ENCODE data around the gene ARAP2.

ARAP2 gene

DNA sequence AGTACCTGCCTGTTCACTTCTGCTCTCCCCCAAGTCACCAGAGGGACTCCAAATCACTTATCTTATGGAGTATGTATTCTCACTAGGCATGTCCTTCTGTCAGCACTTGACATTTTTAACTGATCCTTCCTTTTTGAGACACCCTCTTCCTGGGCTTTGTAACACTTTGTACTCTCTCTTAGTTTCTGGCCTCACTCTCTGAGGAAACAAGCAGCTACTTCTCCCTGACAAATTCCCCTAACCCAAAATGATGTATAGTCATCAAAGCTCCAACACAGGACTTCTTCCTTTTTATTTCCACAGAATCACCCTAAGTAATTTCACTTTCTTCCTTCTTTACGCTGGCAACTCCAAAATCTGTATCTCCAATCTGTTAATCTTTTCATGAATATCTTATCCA is 101.8 kb downstream of the ARAP2 start:
- Histone ChIP-seq H3K4me3 (ENCODE audit: low read length) (no peak overlapping the region), H3K9ac (ENCODE audit: low read depth, low read length) (no peak overlapping the region), H3K27me3 (ENCODE audit: insufficient read depth, low read length) (no peaks in the 10 kb centered on the region), H3K4me1 (ENCODE audit: insufficient read depth, low read length) (no peaks in the 10 kb centered on the region), H3K9me3 (ENCODE audit: insufficient read depth, low read depth, low read length) (no peaks in the 10 kb centered on the region), H3K27ac (ENCODE audit: low read depth, low read length) (no peak overlapping the region), H3K36me3 (ENCODE audit: insufficient read depth, low read length) (no peaks in the 10 kb centered on the region)
- WGBS, result 94% methylated on average over 1 of the region's 1 CpG

GRCh38 chr4:36141186-36141585 is 103.1 kb downstream of the ARAP2 start:
- no CpG with 5 or more reads among the region's 1 CpG for WGBS
- Histone ChIP-seq H3K27me3 (ENCODE audit: insufficient read depth, low read length) (no peaks in the 10 kb centered on the region), H3K9me3 (ENCODE audit: insufficient read depth, low read depth, low read length) (no peaks in the 10 kb centered on the region), H3K9ac (ENCODE audit: low read depth, low read length) (no peak overlapping the region), H3K4me1 (ENCODE audit: insufficient read depth, low read length) (no peaks in the 10 kb centered on the region), H3K4me3 (ENCODE audit: low read length) (no peak overlapping the region), H3K27ac (ENCODE audit: low read depth, low read length) (no peak overlapping the region), H3K36me3 (ENCODE audit: insufficient read depth, low read length) (no peaks in the 10 kb centered on the region)

DNA sequence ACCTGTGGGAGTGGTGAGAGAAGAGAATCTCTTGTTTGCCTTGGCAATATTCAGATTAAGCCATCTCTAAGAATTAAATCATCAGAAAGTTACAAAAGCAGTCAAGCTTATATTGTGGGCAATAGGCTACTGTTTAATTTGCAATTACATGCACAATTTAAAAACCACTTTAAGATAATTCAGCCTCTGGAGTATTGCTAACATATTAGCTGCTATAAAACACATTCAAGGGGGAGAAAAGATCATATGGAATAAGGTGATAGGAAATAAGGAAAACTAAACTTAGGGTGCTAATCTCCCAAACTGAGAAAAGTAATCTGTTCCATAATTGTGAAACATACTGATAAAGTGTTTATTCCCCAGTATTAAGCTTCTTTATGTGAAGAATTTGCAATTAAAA is 103.9 kb downstream of the ARAP2 start:
- Histone ChIP-seq H3K27ac (ENCODE audit: low read depth, low read length) (no peak overlapping the region), H3K36me3 (ENCODE audit: insufficient read depth, low read length) (no peaks in the 10 kb centered on the region), H3K9me3 (ENCODE audit: insufficient read depth, low read depth, low read length) (no peaks in the 10 kb centered on the region), H3K4me3 (ENCODE audit: low read length) (no peak overlapping the region), H3K9ac (ENCODE audit: low read depth, low read length) (no peak overlapping the region), H3K4me1 (ENCODE audit: insufficient read depth, low read length) (no peaks in the 10 kb centered on the region), H3K27me3 (ENCODE audit: insufficient read depth, low read length) (no peaks in the 10 kb centered on the region)

DNA sequence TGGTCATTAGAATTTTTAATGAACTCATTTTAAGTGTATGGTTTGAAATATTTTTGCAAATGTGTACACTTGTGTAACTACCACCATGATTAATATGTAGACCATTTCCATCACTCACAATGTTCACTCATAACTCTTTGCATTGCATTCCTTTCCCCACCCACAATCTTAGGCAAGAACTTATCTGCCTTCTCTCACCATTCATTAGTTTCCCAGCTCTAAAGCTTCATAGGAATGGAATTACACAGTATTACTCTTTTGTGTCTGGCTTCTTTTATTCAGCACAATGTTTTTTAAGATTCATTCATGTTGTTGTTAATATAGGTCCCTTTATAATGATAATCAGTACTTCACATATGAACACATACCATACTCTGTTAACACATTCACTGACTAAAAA is 106.1 kb downstream of the ARAP2 start:
- no peak overlapping the region for H3K27ac ChIP-seq (ENCODE audit: low read depth, low read length)
- no peaks in the 10 kb centered on the region for H3K4me1 ChIP-seq (ENCODE audit: insufficient read depth, low read length)
- H3K27me3 ChIP-seq (ENCODE audit: insufficient read depth, low read length), result no peaks in the 10 kb centered on the region
- H3K9me3 ChIP-seq (ENCODE audit: insufficient read depth, low read depth, low read length), result no peaks in the 10 kb centered on the region
- H3K4me3 ChIP-seq (ENCODE audit: low read length), result no peak overlapping the region
- no peaks in the 10 kb centered on the region for H3K36me3 ChIP-seq (ENCODE audit: insufficient read depth, low read length)
- H3K9ac ChIP-seq (ENCODE audit: low read depth, low read length), result no peak overlapping the region

DNA sequence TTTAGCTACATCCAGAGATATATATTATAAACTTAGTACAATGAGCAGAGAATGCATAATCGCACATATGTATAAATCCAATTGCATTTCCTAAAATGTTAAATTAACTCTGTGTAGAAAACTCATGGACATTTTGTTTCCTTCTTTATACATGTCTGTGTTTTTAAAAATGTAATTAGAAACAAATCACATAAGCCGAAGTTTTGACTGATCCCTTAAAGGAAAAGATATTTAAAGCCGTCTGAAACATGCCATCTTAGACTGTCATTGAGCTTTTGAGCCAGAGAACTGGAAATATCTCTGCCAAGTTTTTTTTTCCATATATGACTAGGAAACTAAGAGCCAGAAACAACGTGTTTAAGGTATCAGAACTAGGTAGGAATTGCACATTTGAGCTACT is 107.0 kb downstream of the ARAP2 start:
- Histone ChIP-seq H3K4me1 (ENCODE audit: insufficient read depth, low read length) (no peaks in the 10 kb centered on the region), H3K27me3 (ENCODE audit: insufficient read depth, low read length) (no peaks in the 10 kb centered on the region), H3K9ac (ENCODE audit: low read depth, low read length) (no peak overlapping the region), H3K27ac (ENCODE audit: low read depth, low read length) (no peak overlapping the region), H3K36me3 (ENCODE audit: insufficient read depth, low read length) (no peaks in the 10 kb centered on the region), H3K4me3 (ENCODE audit: low read length) (no peak overlapping the region), H3K9me3 (ENCODE audit: insufficient read depth, low read depth, low read length) (no peaks in the 10 kb centered on the region)
- WGBS, result 92% methylated on average over 3 of the region's 4 CpGs

DNA sequence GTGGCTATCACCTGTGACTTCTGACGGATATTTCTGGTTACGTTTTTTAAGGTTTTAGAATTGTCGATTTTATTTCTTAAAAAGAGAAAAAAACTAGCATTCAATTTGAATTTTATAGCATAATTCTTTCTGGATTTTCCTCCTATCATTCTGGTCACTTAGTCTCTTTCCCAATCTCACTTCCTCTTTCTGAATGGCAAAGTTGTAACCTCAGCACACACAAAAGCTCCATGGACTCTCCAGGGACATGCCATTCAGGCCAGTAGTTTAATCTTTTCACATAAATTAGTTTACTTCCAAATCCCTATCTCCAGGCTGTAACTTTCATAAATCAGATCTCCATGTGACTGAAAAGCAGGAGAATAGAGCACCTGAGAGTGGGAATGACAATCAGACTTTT is 110.7 kb downstream of the ARAP2 start:
- Histone ChIP-seq H3K27ac (ENCODE audit: low read depth, low read length) (no peak overlapping the region), H3K36me3 (ENCODE audit: insufficient read depth, low read length) (no peaks in the 10 kb centered on the region), H3K9ac (ENCODE audit: low read depth, low read length) (no peak overlapping the region), H3K4me3 (ENCODE audit: low read length) (no peak overlapping the region), H3K4me1 (ENCODE audit: insufficient read depth, low read length) (peaks cover 6% of the 10 kb centered on the region; the same call in 1 of the 2 replicates), H3K27me3 (ENCODE audit: insufficient read depth, low read length) (no peaks in the 10 kb centered on the region), H3K9me3 (ENCODE audit: insufficient read depth, low read depth, low read length) (no peaks in the 10 kb centered on the region)
- WGBS, result 84% methylated on average over 3 of the region's 3 CpGs

GRCh38 chr4:36133086-36133485 is 111.2 kb downstream of the ARAP2 start:
- WGBS, result 96% methylated on average over 2 of the region's 2 CpGs
- Histone ChIP-seq H3K4me1 (ENCODE audit: insufficient read depth, low read length) (peaks cover 6% of the 10 kb centered on the region; the same call in 1 of the 2 replicates), H3K9ac (ENCODE audit: low read depth, low read length) (no peak overlapping the region), H3K27me3 (ENCODE audit: insufficient read depth, low read length) (no peaks in the 10 kb centered on the region), H3K27ac (ENCODE audit: low read depth, low read length) (no peak overlapping the region), H3K36me3 (ENCODE audit: insufficient read depth, low read length) (no peaks in the 10 kb centered on the region), H3K4me3 (ENCODE audit: low read length) (no peak overlapping the region), H3K9me3 (ENCODE audit: insufficient read depth, low read depth, low read length) (no peaks in the 10 kb centered on the region)

DNA sequence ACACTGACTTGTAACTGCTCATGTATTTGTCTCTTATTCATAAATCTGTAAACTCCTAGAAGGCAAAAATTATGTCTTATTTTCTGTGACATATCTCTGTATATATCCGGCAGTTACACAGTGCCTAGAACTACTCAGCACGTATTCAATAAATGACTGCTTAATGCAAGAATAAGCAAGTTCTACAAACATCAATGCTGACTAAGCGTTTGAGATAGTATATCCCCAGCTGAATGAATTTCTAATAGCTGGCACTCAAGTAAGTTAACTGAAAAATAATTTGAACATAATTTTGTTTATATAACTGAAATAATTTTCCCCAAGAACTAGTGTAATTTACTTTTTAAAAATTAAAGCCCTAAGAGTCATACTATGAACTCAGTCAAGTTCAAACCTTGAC is 113.7 kb downstream of the ARAP2 start:
- Histone ChIP-seq H3K36me3 (ENCODE audit: insufficient read depth, low read length) (no peaks in the 10 kb centered on the region), H3K4me3 (ENCODE audit: low read length) (no peak overlapping the region), H3K27me3 (ENCODE audit: insufficient read depth, low read length) (no peaks in the 10 kb centered on the region), H3K9me3 (ENCODE audit: insufficient read depth, low read depth, low read length) (no peaks in the 10 kb centered on the region), H3K27ac (ENCODE audit: low read depth, low read length) (no peak overlapping the region), H3K4me1 (ENCODE audit: insufficient read depth, low read length) (peaks cover 6% of the 10 kb centered on the region; the same call in 1 of the 2 replicates), H3K9ac (ENCODE audit: low read depth, low read length) (no peak overlapping the region)
- WGBS, result 100% methylated on average over 3 of the region's 3 CpGs

- Histone ChIP-seq H3K27me3 (ENCODE audit: insufficient read depth, low read length) (no peaks in the 10 kb centered on the region), H3K4me3 (ENCODE audit: low read length) (no peak overlapping the region), H3K9me3 (ENCODE audit: insufficient read depth, low read depth, low read length) (no peaks in the 10 kb centered on the region), H3K4me1 (ENCODE audit: insufficient read depth, low read length) (peaks cover 6% of the 10 kb centered on the region; the same call in 1 of the 2 replicates), H3K9ac (ENCODE audit: low read depth, low read length) (no peak overlapping the region), H3K36me3 (ENCODE audit: insufficient read depth, low read length) (no peaks in the 10 kb centered on the region), H3K27ac (ENCODE audit: low read depth, low read length) (no peak overlapping the region)
- 100% methylated on average over 2 of the region's 2 CpGs for WGBS
Measured at GRCh38 chr4:36128689-36129088, 115.6 kb downstream of the ARAP2 start.

GRCh38 chr4:36123906-36124305 is 120.4 kb downstream of the ARAP2 start:
- Histone ChIP-seq H3K36me3 (ENCODE audit: insufficient read depth, low read length) (no peaks in the 10 kb centered on the region), H3K4me1 (ENCODE audit: insufficient read depth, low read length) (peaks cover 3% of the 10 kb centered on the region; the same call in 1 of the 2 replicates), H3K27me3 (ENCODE audit: insufficient read depth, low read length) (no peaks in the 10 kb centered on the region), H3K9ac (ENCODE audit: low read depth, low read length) (no peak overlapping the region), H3K4me3 (ENCODE audit: low read length) (no peak overlapping the region), H3K27ac (ENCODE audit: low read depth, low read length) (no peak overlapping the region), H3K9me3 (ENCODE audit: insufficient read depth, low read depth, low read length) (no peaks in the 10 kb centered on the region)
- WGBS, result no CpG with 5 or more reads among the region's 1 CpG

GRCh38 chr4:36115312-36115711 is 129.0 kb downstream of the ARAP2 start:
- Histone ChIP-seq H3K4me1 (ENCODE audit: insufficient read depth, low read length) (peaks cover 6% of the 10 kb centered on the region; the same call in 1 of the 2 replicates), H3K4me3 (ENCODE audit: low read length) (no peak overlapping the region), H3K9me3 (ENCODE audit: insufficient read depth, low read depth, low read length) (no peaks in the 10 kb centered on the region), H3K27me3 (ENCODE audit: insufficient read depth, low read length) (no peaks in the 10 kb centered on the region), H3K9ac (ENCODE audit: low read depth, low read length) (no peak overlapping the region), H3K27ac (ENCODE audit: low read depth, low read length) (no peak overlapping the region), H3K36me3 (ENCODE audit: insufficient read depth, low read length) (no peaks in the 10 kb centered on the region)
- 95% methylated on average over 2 of the region's 3 CpGs for WGBS

DNA sequence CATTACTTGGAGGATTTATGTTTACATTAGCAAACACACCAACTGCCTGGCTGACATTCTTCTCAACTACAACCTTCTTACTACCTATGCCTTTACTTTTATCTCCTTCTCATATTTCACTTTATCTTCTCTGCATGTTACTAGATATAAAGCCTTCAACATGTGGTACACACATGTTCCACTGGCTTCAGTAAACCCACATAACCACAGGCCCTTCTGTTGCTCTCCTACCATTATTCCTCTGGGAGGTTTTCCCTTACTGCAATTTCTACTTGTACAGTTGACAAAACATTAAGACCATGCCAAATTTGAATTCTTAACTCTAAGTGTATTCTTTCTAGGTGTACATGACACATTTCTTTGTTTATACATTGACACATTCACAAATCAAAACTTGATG is 133.1 kb downstream of the ARAP2 start:
- no peak overlapping the region for H3K27ac ChIP-seq (ENCODE audit: low read depth, low read length)
- H3K36me3 ChIP-seq (ENCODE audit: insufficient read depth, low read length), result no peaks in the 10 kb centered on the region
- H3K9me3 ChIP-seq (ENCODE audit: insufficient read depth, low read depth, low read length), result no peaks in the 10 kb centered on the region
- no peak overlapping the region for H3K9ac ChIP-seq (ENCODE audit: low read depth, low read length)
- no peaks in the 10 kb centered on the region for H3K4me1 ChIP-seq (ENCODE audit: insufficient read depth, low read length)
- no peak overlapping the region for H3K4me3 ChIP-seq (ENCODE audit: low read length)
- H3K27me3 ChIP-seq (ENCODE audit: insufficient read depth, low read length), result no peaks in the 10 kb centered on the region

Measured in HUES64 (cell line).